ENCODE measurements around the gene SEMG1.

SEMG1 gene

GRCh38 chr20:45206725-45207124, at the start of gene SEMG1:
Gene SEMG1, plus strand, starts transcription at chr20:45207033. Its CDS starts 21 bp downstream, at chr20:45207054.
- no peak for DNase-seq

- no peak for DNase-seq
These were observed 48.9 kb upstream of the SEMG1 start for GRCh38 chr20:45157962-45158361.

DNA sequence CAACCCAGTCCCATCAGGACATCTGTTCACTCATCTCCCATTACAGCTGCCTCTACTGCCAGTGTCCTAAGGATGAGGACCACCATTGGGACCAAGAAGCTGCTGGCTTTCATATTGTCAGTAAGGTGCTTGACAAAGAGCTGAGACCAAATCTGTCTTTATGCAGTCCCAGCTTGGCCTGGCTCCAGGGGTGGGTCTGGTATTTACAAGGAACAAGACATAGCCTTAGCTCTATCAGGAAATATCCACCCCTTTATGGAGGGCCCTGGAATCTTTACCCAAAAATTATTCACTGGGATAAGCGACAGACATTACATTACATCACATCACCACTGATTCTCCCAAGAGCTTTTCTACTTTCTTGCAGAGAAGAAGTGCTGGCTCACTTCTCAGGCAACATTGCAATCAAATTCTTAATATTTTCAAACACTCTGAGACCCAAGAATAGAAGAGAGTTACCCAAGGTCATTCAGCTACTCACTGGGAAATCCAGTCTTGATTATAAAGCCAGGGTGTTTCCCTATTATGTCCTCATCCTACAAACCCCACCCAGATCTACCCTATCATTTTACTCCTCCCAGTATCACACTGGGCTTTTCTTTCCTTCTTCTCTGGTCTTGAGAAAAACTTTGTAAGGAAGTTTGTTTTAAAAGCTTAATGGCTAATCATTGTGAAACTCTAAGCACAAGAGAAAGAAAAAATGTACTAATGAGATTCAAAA, 43.6 kb upstream of the SEMG1 start:
- DNase-seq, result no peak

- no peak for DNase-seq
These were observed 41.9 kb upstream of the SEMG1 start for GRCh38 chr20:45164906-45165305.

GRCh38 chr20:45173522-45173921, 33.3 kb upstream of the SEMG1 start:
- no peak for DNase-seq

GRCh38 chr20:45174434-45175364, 32.1 kb upstream of the SEMG1 start, which contains the start of gene PI3:
Gene PI3, plus strand, starts transcription at chr20:45174902. Its CDS starts 21 bp downstream, at chr20:45174923.
- DNase-seq, result no peak

DNA sequence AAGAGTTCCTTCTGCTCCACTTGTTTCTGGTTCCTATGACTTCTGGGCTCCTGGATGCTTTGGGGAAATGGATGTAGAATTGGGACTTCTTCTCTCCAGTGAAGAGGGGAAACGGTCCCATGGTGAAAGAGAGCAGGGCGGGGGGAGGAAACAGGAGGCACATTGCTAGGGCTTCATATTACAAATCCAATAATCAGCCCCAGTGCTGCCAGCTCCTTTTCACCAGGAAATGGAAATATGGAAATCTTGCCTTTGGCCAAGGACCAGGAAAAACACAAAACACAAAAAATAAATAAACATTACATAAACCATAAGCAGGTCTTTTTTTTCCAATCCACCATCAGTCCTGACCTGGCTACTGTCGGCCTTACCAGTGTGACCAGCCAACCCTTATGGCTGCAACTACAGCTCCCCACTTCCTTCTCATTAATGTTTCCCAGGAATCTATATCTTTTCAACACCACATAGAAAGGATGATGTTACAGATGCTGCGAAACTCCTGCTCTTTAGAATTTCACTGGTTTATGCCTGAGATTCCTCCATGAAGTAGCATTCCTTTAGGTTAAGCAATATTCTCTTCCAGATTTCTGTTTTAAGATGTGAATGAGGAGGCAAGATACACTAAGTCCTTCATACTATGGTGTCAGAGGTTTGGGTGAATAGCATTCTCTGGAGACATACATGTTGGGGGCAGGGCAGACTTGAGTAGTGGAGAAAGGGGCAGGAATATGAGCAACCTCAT, 30.1 kb upstream of the SEMG1 start:
- DNase-seq, result no peak

- DNase-seq, result no peak
These were observed 27.7 kb upstream of the SEMG1 start for GRCh38 chr20:45179166-45179565.

GRCh38 chr20:45181639-45182038, 25.2 kb upstream of the SEMG1 start:
- no peak for DNase-seq

GRCh38 chr20:45183084-45183483, 23.7 kb upstream of the SEMG1 start:
- no peak for DNase-seq

GRCh38 chr20:45187693-45188092, 19.1 kb upstream of the SEMG1 start:
- no peak for DNase-seq

GRCh38 chr20:45189067-45189609, 17.7 kb upstream of the SEMG1 start:
- DNase-seq, result no peak

- no peak for DNase-seq
These were observed 17.0 kb upstream of the SEMG1 start for GRCh38 chr20:45189861-45190260.

- DNase-seq, result no peak
These were observed 14.9 kb upstream of the SEMG1 start for GRCh38 chr20:45191926-45192325.

DNA sequence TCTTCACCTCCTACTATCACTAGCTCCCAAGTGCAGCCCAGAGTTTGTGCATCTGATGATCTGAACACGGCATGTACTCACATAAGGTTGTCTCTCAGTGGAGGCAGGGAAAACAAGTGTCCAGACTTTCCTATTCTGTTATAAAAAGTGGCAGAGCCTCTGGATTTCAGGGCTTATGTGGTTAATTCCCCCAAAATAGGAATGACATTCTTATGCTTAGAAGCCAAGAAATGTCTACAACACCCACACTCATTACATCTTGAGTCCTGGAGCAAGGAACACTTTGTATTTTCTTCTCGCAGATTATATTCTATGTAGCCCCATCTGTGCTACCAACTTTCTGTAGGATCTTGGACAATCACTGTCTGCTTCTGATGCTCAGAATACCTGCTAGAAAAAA, 13.5 kb upstream of the SEMG1 start:
- no peak for DNase-seq

DNA sequence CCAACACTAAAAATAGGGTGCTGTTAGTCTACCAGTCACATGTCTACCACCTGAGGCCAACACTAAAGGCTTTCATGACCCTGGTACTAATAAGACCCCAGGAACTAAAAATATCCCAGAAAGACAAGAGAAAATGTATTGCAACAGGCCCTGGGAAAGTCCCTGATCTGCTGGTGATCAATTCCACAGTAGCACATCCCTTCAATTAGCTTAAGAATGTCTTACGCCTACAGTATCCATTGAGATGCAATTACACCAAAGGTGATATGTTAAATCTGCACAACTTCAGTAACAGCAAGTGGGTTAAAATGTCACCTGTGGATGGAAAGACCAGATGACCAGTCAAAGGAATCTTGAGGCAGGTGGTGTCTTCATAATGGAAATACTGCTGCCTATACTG, 3.1 kb downstream of the SEMG1 start:
- no peak for DNase-seq

GRCh38 chr20:45211569-45212474, 5.0 kb downstream of the SEMG1 start:
- no peak for DNase-seq

DNA sequence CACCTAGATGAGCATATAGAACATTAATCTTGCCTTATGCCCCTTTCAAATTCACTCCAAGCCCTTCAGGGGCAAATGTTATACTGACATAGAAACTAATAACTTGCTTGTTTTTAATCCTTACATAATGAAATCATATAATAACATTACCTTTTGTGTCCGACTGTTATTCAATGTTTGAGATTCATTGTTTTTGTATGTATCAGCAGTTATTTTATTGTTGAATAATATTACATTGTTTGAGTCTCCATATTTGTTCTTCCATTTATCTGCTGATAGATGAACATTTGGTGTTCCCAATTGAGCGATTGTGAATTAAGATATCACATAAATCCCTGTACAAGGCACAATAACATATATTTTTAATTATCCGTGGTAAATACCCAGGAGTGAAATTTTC, 6.0 kb downstream of the SEMG1 start:
- DNase-seq, result no peak

- DNase-seq, result no peak
These were observed 11.3 kb downstream of the SEMG1 start for GRCh38 chr20:45218124-45218523.

GRCh38 chr20:45218636-45219035, 11.8 kb downstream of the SEMG1 start:
- no peak for DNase-seq

- no peak for DNase-seq
These were observed 14.2 kb downstream of the SEMG1 start, which contains the start of gene SEMG2 for GRCh38 chr20:45221076-45221475. Gene SEMG2, plus strand, starts transcription at chr20:45221373. Its CDS starts 17 bp downstream, at chr20:45221390.

- DNase-seq, result no peak
These were observed 16.3 kb downstream of the SEMG1 start for GRCh38 chr20:45223136-45223535.

Data from activated CD8-positive, alpha-beta memory T cell treated with anti-CD3 and anti-CD28 coated beads, Interleukin-2, amount 50 U/mL, for 48 hours (primary cell).